ENCODE results near the gene TNFRSF1B.
"Not testable (repeated sequence)": the region's sequence is repeated elsewhere in the genome, so short reads cannot be mapped to it uniquely, and the experiment has no call there.

The TNFRSF1B gene

DNA sequence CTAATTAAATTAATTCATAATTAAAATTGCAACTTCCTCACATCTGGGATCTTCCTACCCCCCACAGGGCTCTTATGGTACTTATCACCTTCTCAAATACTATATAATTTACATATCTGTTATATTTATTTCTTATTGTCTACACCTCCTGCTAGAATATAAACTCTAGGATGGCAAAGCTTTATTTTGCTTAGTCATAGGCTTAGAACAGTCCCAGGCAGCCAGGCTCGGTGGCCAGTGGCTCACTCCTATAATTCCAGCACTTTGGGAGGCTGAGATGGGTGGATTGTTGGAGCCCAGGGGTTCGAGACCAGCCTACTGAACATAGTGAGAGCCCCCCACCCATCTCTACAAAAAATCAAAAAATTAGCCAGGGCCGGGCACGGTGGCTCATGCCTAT lies 53.0 kb downstream of the TNFRSF1B start:
- H3K27ac ChIP-seq (ENCODE audit: low read depth, low read length) = no peak overlapping the region
- TF ChIP-seq EZH2phosphoT487 (IDR thresholded peaks at IDR 0.05; ENCODE audit: borderline replicate concordance, low read length) = no peak
- TF ChIP-seq CTCF (IDR thresholded peaks at IDR 0.05; ENCODE audit: low read depth, low read length, poor library complexity, severe bottlenecking) = no peak
- no peaks in the 10 kb centered on the region for H4K20me1 ChIP-seq (ENCODE audit: control insufficient read depth, insufficient read depth, low read depth, low read length)
- H3K4me2 ChIP-seq (ENCODE audit: low read length) = no peak overlapping the region
- no peak overlapping the region for H3K4me3 ChIP-seq (ENCODE audit: low read length)
- peaks cover 3% of the 10 kb centered on the region for H3K27me3 ChIP-seq (ENCODE audit: control insufficient read depth, low read length)
- H3K36me3 ChIP-seq (ENCODE audit: control insufficient read depth, low read length) = no peaks in the 10 kb centered on the region
- no peaks in the 10 kb centered on the region for H3K4me1 ChIP-seq (ENCODE audit: control insufficient read depth, low read length)
- no peaks in the 10 kb centered on the region for H3F3A ChIP-seq (ENCODE audit: control insufficient read depth, insufficient read depth)
- peaks cover 5% of the 10 kb centered on the region for H3K9me3 ChIP-seq (ENCODE audit: control insufficient read depth, insufficient read depth, low read length)
- H3K79me2 ChIP-seq (ENCODE audit: control insufficient read depth, low read length) = no peaks in the 10 kb centered on the region
- H3K9me2 ChIP-seq (replicated peaks; ENCODE audit: control insufficient read depth, low read length) = no peaks in the 10 kb centered on the region

DNA sequence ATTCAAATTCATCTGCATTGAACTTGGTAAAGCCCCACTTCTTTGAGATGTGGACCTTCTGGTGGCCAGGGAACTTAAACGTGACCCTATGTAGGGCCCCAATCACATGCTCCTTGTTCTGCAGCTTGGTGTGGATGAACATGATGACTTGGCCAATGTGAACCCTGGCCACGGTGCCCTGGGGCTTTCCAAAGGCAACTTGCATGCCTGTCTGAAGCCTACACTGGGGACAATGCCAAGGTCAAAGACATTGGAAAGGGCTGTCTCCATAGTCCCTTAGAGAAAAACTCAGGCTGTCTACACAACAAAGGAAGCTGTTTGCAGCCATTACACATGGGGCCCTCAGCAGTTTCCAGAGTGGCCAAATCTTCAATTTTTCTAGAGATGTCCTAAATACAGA lies 54.1 kb downstream of the TNFRSF1B start:
- no peaks in the 10 kb centered on the region for H3F3A ChIP-seq (ENCODE audit: control insufficient read depth, insufficient read depth)
- H3K4me2 ChIP-seq (ENCODE audit: low read length) = no peak overlapping the region
- H3K9me3 ChIP-seq (ENCODE audit: control insufficient read depth, insufficient read depth, low read length) = peaks cover 5% of the 10 kb centered on the region
- no peak overlapping the region for H3K4me3 ChIP-seq (ENCODE audit: low read length)
- H3K79me2 ChIP-seq (ENCODE audit: control insufficient read depth, low read length) = no peaks in the 10 kb centered on the region
- H4K20me1 ChIP-seq (ENCODE audit: control insufficient read depth, insufficient read depth, low read depth, low read length) = no peaks in the 10 kb centered on the region
- no peaks in the 10 kb centered on the region for H3K4me1 ChIP-seq (ENCODE audit: control insufficient read depth, low read length)
- peaks cover 3% of the 10 kb centered on the region for H3K27me3 ChIP-seq (ENCODE audit: control insufficient read depth, low read length)
- H3K36me3 ChIP-seq (ENCODE audit: control insufficient read depth, low read length) = no peaks in the 10 kb centered on the region
- no peak overlapping the region for H3K27ac ChIP-seq (ENCODE audit: low read depth, low read length)
- TF ChIP-seq CTCF (IDR thresholded peaks at IDR 0.05; ENCODE audit: low read depth, low read length, poor library complexity, severe bottlenecking) = no peak
- TF ChIP-seq EZH2phosphoT487 (IDR thresholded peaks at IDR 0.05; ENCODE audit: borderline replicate concordance, low read length) = no peak
- H3K9me2 ChIP-seq (replicated peaks; ENCODE audit: control insufficient read depth, low read length) = no peaks in the 10 kb centered on the region

DNA sequence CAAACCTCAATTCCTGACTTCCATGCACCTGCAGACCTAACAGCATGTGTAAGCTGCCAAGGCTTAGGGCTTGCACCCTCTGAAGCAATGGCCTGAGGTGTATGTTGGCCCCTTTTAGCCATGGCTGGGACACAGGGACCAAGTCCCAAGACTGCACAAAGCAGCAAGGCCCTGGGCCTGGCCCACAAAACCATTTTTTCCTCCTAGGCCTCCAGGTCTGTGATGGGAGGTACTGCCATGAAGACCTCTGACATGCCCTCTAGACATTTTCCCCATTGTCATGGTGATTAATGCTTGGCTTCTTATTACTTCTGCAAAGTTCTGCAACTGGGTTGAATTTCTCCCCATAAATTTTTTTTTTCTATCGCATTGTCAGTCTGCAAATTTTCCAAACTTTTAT lies 55.9 kb downstream of the TNFRSF1B start:
- H3F3A ChIP-seq (ENCODE audit: control insufficient read depth, insufficient read depth); H3K27me3 ChIP-seq (ENCODE audit: control insufficient read depth, low read length): not testable (repeated sequence)

GRCh38 chr1:12224092-12224491 lies 57.3 kb downstream of the TNFRSF1B start:
- not testable (repeated sequence) for H3F3A ChIP-seq (ENCODE audit: control insufficient read depth, insufficient read depth); H3K9me2 ChIP-seq (replicated peaks; ENCODE audit: control insufficient read depth, low read length); H3K4me2 ChIP-seq (ENCODE audit: low read length); H3K36me3 ChIP-seq (ENCODE audit: control insufficient read depth, low read length); H3K9me3 ChIP-seq (ENCODE audit: control insufficient read depth, insufficient read depth, low read length); H3K4me3 ChIP-seq (ENCODE audit: low read length); H3K4me1 ChIP-seq (ENCODE audit: control insufficient read depth, low read length); H3K27me3 ChIP-seq (ENCODE audit: control insufficient read depth, low read length); H4K20me1 ChIP-seq (ENCODE audit: control insufficient read depth, insufficient read depth, low read depth, low read length); H3K27ac ChIP-seq (ENCODE audit: low read depth, low read length); H3K79me2 ChIP-seq (ENCODE audit: control insufficient read depth, low read length)

More for the DNA sequence above, 55.9 kb downstream of the TNFRSF1B start:
- H4K20me1 ChIP-seq (ENCODE audit: control insufficient read depth, insufficient read depth, low read depth, low read length); H3K4me2 ChIP-seq (ENCODE audit: low read length); H3K9me3 ChIP-seq (ENCODE audit: control insufficient read depth, insufficient read depth, low read length); H3K27ac ChIP-seq (ENCODE audit: low read depth, low read length); H3K79me2 ChIP-seq (ENCODE audit: control insufficient read depth, low read length); H3K4me1 ChIP-seq (ENCODE audit: control insufficient read depth, low read length); H3K4me3 ChIP-seq (ENCODE audit: low read length); H3K9me2 ChIP-seq (replicated peaks; ENCODE audit: control insufficient read depth, low read length); H3K36me3 ChIP-seq (ENCODE audit: control insufficient read depth, low read length): not testable (repeated sequence)

Measured in DOHH2 (cell line).